CD8-positive, alpha-beta memory T cell (primary cell): ENCODE results near the gene TEKT3. TPM values are rescaled to one million over a fixed set of nuclear protein-coding genes. Genes with fewer than 3 reads are reported as not detected.

ENCODE experiments used
- CTCF ChIA-PET: fragments of 350-600 bp; sonication (Branson Sonifier 250); formaldehyde crosslinking; loops from one replicate; lab custom pipeline; 2021; ENCODE audit warnings: antibody characterized with exemption; lab: Charles Lee
- POLR2A ChIA-PET: fragments of 350-600 bp; sonication (Branson Sonifier 250); formaldehyde crosslinking; loops from one replicate; lab custom pipeline; 2021; ENCODE audit warnings: antibody characterized with exemption; lab: Charles Lee
- DNase-seq, 5 donors: peaks; one replicate each; pipeline versions ENCODE4 v3.0.0 to v3.0.0-alpha.2; 2020 to 2022; ENCODE audit warnings: mixed read lengths in 1 of 5
- H3K27ac ChIP-seq: one replicate; pipeline ENCODE4 v1.7.0; 2013; ENCODE audit warnings: low read depth, mild to moderate bottlenecking, low read length, moderate library complexity
- H3K27me3 ChIP-seq: 2 replicates; pipeline ENCODE4 v1.7.0; 2013; ENCODE audit warnings: low read length, mild to moderate bottlenecking; ENCODE audit not compliant: insufficient read depth, poor library complexity, severe bottlenecking
- H3K36me3 ChIP-seq: 2 replicates; pipeline ENCODE4 v1.7.0; 2013; ENCODE audit warnings: mild to moderate bottlenecking, low read length, moderate library complexity; ENCODE audit not compliant: insufficient read depth
- H3K4me1 ChIP-seq: 2 replicates; pipeline ENCODE4 v1.7.0; 2013; ENCODE audit warnings: mild to moderate bottlenecking, low read length, moderate library complexity; ENCODE audit not compliant: insufficient read depth
- H3K4me3 ChIP-seq: 2 replicates; pipeline ENCODE4 v1.7.0; 2013; ENCODE audit warnings: mild to moderate bottlenecking, low read length
- H3K9me3 ChIP-seq: 2 replicates; pipeline ENCODE4 v1.7.0; 2013; ENCODE audit warnings: mild to moderate bottlenecking, low read length
- H3K27ac Mint-ChIP-seq, 8 donors: one replicate each; pipeline ENCODE4 v1.8.0; 2020 to 2021; ENCODE audit warnings: mixed read lengths in 8 of 8, mild to moderate bottlenecking in 6 of 8, inconsistent platforms in 3 of 8, moderate library complexity in 3 of 8
- H3K27me3 Mint-ChIP-seq, 2 donors: one replicate each; pipeline ENCODE4 v1.8.0; 2020 to 2021; ENCODE audit warnings: mixed read lengths in 2 of 2, mild to moderate bottlenecking in 1 of 2, moderate library complexity in 1 of 2
- H3K36me3 Mint-ChIP-seq, 3 donors: one replicate each; pipeline ENCODE4 v1.8.0; 2020 to 2021; ENCODE audit warnings: mixed read lengths in 3 of 3, inconsistent platforms in 1 of 3, mild to moderate bottlenecking in 1 of 3
- H3K4me1 Mint-ChIP-seq, 3 donors: one replicate each; pipeline ENCODE4 v1.8.0; 2020 to 2021; ENCODE audit warnings: mixed read lengths in 3 of 3, inconsistent platforms in 1 of 3, mild to moderate bottlenecking in 1 of 3
- H3K4me3 Mint-ChIP-seq, 7 donors: one replicate each; pipeline ENCODE4 v1.8.0; 2020 to 2021; ENCODE audit warnings: mixed read lengths in 7 of 7, mild to moderate bottlenecking in 6 of 7, moderate library complexity in 4 of 7, inconsistent platforms in 2 of 7
- H3K9me3 Mint-ChIP-seq, 5 donors: one replicate each; pipeline ENCODE4 v1.8.0; 2020 to 2022; ENCODE audit warnings: mixed read lengths in 5 of 5, mild to moderate bottlenecking in 3 of 5, moderate library complexity in 2 of 5, inconsistent platforms in 1 of 5
- polyA plus RNA-seq: library from polyadenylated mRNA; unstranded; fragments of 300-500 nt; fragmentation: Illumina TruSeq; gene quantifications from one replicate; pipeline ENCODE4 v1.2.3, GENCODE V29; 2021
- total RNA-seq, 2 experiments: library from RNA; stranded (reverse); gene quantifications; one replicate each; pipeline ENCODE4 v1.2.3, GENCODE V29; 2021

TEKT3 gene
- total and polyA plus RNA-seq, 3 experiments from 2014 or later: not detected

DNA sequence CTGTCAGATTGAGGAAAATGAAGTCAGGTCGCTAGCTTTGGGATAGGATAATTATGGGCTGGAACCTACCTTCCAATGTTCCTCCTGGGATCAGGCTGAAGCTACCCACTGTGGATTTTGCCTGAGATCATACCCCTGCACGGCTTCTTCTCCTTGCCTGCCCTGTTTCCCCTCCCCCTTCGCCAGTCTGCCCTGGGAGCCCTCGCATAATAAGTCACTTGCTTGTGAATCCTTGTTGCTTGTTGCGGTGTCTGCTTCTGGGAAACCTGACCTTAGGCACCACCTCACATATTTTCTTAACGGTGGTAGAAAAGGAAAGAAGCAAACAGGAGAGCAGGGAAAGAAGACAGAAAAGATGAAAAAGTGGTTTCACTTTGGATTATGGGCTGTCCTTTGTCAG, 63.0 kb downstream of the TEKT3 start:
- Histone ChIP-seq H3K9me3 (no peaks in the 10 kb centered on the region), H3K4me1 (no peaks in the 10 kb centered on the region), H3K27ac (no peak overlapping the region), H3K36me3 (no peaks in the 10 kb centered on the region), H3K27me3 (no peaks in the 10 kb centered on the region), H3K4me3 (no peak overlapping the region)
- H3K4me3 Mint-ChIP-seq: no peak overlapping the region
- ChIA-PET POLR2A (no interaction called here), CTCF (no interaction called here)
- H3K9me3 Mint-ChIP-seq: peaks cover 0 to 9% (median 7%) of the 10 kb centered on the region in 5 donors
- DNase-seq: no peak
- H3K27ac Mint-ChIP-seq: no peak overlapping the region
- peaks cover 0 to 6% (median 2%) of the 10 kb centered on the region in 3 donors for H3K36me3 Mint-ChIP-seq
- H3K27me3 Mint-ChIP-seq: peaks cover 14 to 42% of the 10 kb centered on the region in 2 donors
- H3K4me1 Mint-ChIP-seq: no peaks in the 10 kb centered on the region

DNA sequence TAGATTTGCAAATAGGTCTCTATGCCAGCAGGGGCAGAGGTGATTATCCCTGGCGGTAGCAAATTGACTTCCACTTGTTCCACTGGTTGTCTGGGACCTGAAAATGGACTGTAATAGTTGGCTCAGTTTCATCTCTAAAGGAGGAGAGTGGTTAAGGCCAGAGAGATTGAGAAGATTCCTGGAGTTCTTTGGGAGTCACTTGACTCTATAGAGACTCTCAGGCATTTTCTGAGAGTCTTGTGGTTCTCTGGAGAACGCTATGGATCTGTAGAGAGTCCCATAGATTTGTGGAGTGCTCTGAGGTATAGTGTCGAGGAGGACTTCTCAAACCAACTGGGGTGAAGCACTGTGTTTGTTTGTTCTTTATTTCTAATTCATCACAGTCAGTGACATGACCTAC, 67.4 kb downstream of the TEKT3 start:
- Histone ChIP-seq H3K27me3 (no peaks in the 10 kb centered on the region), H3K27ac (no peak overlapping the region), H3K4me3 (no peak overlapping the region), H3K36me3 (no peaks in the 10 kb centered on the region), H3K4me1 (no peaks in the 10 kb centered on the region), H3K9me3 (no peaks in the 10 kb centered on the region)
- Mint-ChIP-seq H3K27me3 (peaks cover 11 to 21% of the 10 kb centered on the region in 2 donors), H3K4me3 (no peak overlapping the region), H3K36me3 (peaks cover 0 to 6% (median 4%) of the 10 kb centered on the region in 3 donors), H3K4me1 (peaks cover 0 to 7% (median 6%) of the 10 kb centered on the region in 3 donors), H3K9me3 (peaks cover 0 to 5% (median 0%) of the 10 kb centered on the region in 5 donors), H3K27ac (no peak overlapping the region)
- ChIA-PET POLR2A (no interaction called here), CTCF (no interaction called here)
- DNase-seq: no peak

GRCh38 chr17:15273141-15273793, 68.1 kb downstream of the TEKT3 start:
- Histone ChIP-seq H3K27ac (no peak overlapping the region), H3K36me3 (no peaks in the 10 kb centered on the region), H3K9me3 (no peaks in the 10 kb centered on the region), H3K4me3 (no peak overlapping the region), H3K27me3 (no peaks in the 10 kb centered on the region), H3K4me1 (no peaks in the 10 kb centered on the region)
- Mint-ChIP-seq H3K36me3 (peaks cover 0 to 6% (median 4%) of the 10 kb centered on the region in 3 donors), H3K27me3 (peaks cover 11 to 13% of the 10 kb centered on the region in 2 donors), H3K9me3 (peaks cover 0 to 5% (median 0%) of the 10 kb centered on the region in 5 donors), H3K4me1 (peaks cover 0 to 7% (median 6%) of the 10 kb centered on the region in 3 donors), H3K27ac (no peak overlapping the region), H3K4me3 (no peak overlapping the region)
- ChIA-PET POLR2A (no interaction called here), CTCF (no interaction called here)
- DNase-seq: no peak

DNA sequence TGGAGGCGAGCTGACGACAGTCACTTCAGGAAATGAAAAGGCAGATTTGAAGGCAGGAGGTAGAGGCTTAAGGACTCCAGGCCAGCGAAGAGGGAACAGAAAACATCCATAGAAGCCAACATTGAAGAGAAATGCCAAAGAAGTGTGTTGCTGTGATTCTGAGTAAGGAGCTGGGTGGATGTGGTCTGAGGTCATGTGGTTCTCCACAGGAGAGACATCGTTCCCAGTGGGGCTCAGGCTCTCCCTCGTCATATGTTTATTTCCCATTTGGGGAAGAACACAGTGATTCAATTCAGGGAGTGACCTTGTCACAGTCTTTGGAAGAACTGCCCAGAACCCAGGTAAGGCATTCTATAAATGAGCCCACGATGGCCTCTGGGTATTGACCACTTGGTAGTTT, 69.7 kb downstream of the TEKT3 start:
- H3K4me1 ChIP-seq: no peaks in the 10 kb centered on the region
- H3K36me3 ChIP-seq: no peaks in the 10 kb centered on the region
- Mint-ChIP-seq H3K36me3 (peaks cover 0 to 6% (median 4%) of the 10 kb centered on the region in 3 donors), H3K4me3 (no peak overlapping the region), H3K9me3 (peaks cover 0 to 5% (median 0%) of the 10 kb centered on the region in 5 donors), H3K27ac (no peak overlapping the region), H3K27me3 (peaks cover 11 to 22% of the 10 kb centered on the region in 2 donors), H3K4me1 (peaks cover 0 to 7% (median 6%) of the 10 kb centered on the region in 3 donors)
- CTCF ChIA-PET: no interaction called here
- no peak for DNase-seq
- POLR2A ChIA-PET: no interaction called here
- H3K9me3 ChIP-seq: no peaks in the 10 kb centered on the region
- no peak overlapping the region for H3K27ac ChIP-seq
- no peak overlapping the region for H3K4me3 ChIP-seq
- no peaks in the 10 kb centered on the region for H3K27me3 ChIP-seq

DNA sequence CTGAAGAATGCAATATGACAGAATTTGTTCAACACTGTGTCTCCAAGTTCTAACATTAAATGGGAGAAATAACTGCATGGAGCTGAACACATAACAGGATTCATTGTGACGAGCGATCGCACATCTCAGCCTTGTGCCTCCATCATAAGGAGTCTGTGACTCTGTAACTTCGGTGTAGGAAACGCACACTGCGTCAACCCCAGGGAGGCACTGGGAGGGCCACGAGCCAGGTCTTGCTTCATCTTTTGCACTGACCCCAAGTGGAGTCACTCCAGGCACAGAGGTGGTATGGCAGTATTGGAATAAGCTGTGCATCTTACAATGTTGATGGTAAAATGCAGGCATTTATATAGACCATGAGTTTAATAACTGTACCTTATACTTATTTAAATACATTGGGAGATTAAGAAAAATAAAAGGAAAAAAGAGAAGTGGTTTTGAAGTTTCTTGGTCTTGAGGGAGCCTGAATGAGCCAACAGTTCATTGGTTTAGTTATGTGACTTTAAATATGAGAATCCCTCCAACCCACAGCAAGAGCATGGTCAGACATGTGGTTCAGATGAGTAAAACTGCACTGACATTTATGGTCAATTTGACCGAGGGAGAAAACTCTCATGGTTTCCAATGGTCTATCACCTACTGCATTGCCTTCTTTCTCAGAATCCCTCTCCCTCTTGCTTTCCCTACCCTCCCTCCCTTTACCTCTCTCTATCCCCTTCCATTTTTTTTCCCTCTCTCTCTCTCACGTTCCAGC, 70.6 kb downstream of the TEKT3 start:
- ChIA-PET CTCF (no interaction called here), POLR2A (no interaction called here)
- H3K4me1 Mint-ChIP-seq: peaks cover 0 to 7% (median 6%) of the 10 kb centered on the region in 3 donors
- H3K36me3 Mint-ChIP-seq: peaks cover 0 to 1% (median 0%) of the 10 kb centered on the region in 3 donors
- no peaks in the 10 kb centered on the region for H3K9me3 ChIP-seq
- no peaks in the 10 kb centered on the region for H3K27me3 ChIP-seq
- H3K27me3 Mint-ChIP-seq: peaks cover 16 to 26% of the 10 kb centered on the region in 2 donors
- H3K4me3 ChIP-seq: no peak overlapping the region
- no peaks in the 10 kb centered on the region for H3K36me3 ChIP-seq
- no peaks in the 10 kb centered on the region for H3K4me1 ChIP-seq
- no peak for DNase-seq
- no peak overlapping the region for H3K27ac Mint-ChIP-seq
- H3K4me3 Mint-ChIP-seq: no peak overlapping the region
- no peak overlapping the region for H3K27ac ChIP-seq
- peaks cover 0 to 2% (median 0%) of the 10 kb centered on the region in 5 donors for H3K9me3 Mint-ChIP-seq

- H3K4me1 Mint-ChIP-seq: peaks cover 0 to 7% (median 6%) of the 10 kb centered on the region in 3 donors
- Histone ChIP-seq H3K4me1 (no peaks in the 10 kb centered on the region), H3K27me3 (peaks cover 3% of the 10 kb centered on the region), H3K27ac (no peak overlapping the region), H3K9me3 (no peaks in the 10 kb centered on the region), H3K4me3 (no peak overlapping the region), H3K36me3 (no peaks in the 10 kb centered on the region)
- CTCF ChIA-PET: no interaction called here
- H3K27ac Mint-ChIP-seq: no peak overlapping the region
- POLR2A ChIA-PET: no interaction called here
- DNase-seq: no peak
- peaks cover 0 to 1% (median 0%) of the 10 kb centered on the region in 3 donors for H3K36me3 Mint-ChIP-seq
- no peak overlapping the region for H3K4me3 Mint-ChIP-seq
- peaks cover 0 to 1% (median 0%) of the 10 kb centered on the region in 5 donors for H3K9me3 Mint-ChIP-seq
- H3K27me3 Mint-ChIP-seq: peaks cover 16 to 37% of the 10 kb centered on the region in 2 donors
These were observed 71.7 kb downstream of the TEKT3 start for GRCh38 chr17:15269780-15270089.

GRCh38 chr17:15269087-15269779, 72.2 kb downstream of the TEKT3 start:
- ChIA-PET POLR2A (no interaction called here), CTCF (no interaction called here)
- peaks cover 0 to 7% (median 6%) of the 10 kb centered on the region in 3 donors for H3K4me1 Mint-ChIP-seq
- no peaks in the 10 kb centered on the region for H3K36me3 ChIP-seq
- no peak for DNase-seq
- no peak overlapping the region for H3K27ac ChIP-seq
- peaks cover 8% of the 10 kb centered on the region for H3K27me3 ChIP-seq
- peaks cover 18 to 42% of the 10 kb centered on the region in 2 donors for H3K27me3 Mint-ChIP-seq
- H3K4me1 ChIP-seq: no peaks in the 10 kb centered on the region
- no peaks in the 10 kb centered on the region for H3K9me3 Mint-ChIP-seq
- H3K4me3 Mint-ChIP-seq: no peak overlapping the region
- H3K36me3 Mint-ChIP-seq: peaks cover 0 to 1% (median 0%) of the 10 kb centered on the region in 3 donors
- no peak overlapping the region for H3K4me3 ChIP-seq
- H3K9me3 ChIP-seq: no peaks in the 10 kb centered on the region
- peak overlapping the region in 1 of 8 donors; percentile 6 for H3K27ac Mint-ChIP-seq

DNA sequence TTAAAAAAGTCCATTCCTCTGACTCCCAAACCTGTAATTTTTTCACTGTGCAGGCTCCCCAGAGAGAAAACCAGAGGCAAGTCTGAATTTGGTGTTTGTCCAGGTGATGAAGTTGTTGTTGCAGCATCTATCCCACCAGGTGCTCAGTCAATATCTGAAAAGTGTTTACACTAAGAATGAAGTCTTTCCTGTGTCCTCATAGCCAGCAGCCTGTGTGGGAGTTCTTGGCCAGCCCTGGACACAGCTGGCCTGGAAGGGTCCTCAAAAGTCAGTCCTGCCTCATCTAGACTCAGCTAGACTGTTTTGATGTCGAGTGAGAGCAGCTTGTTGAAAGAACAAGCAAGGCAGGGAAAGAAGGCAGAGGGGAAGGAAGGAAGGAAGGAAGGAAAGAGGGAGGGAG, 72.9 kb downstream of the TEKT3 start:
- Mint-ChIP-seq H3K27ac (no peak overlapping the region), H3K36me3 (peaks cover 0 to 1% (median 0%) of the 10 kb centered on the region in 3 donors), H3K27me3 (peaks cover 18 to 48% of the 10 kb centered on the region in 2 donors), H3K4me1 (peaks cover 0 to 7% (median 6%) of the 10 kb centered on the region in 3 donors), H3K9me3 (no peaks in the 10 kb centered on the region), H3K4me3 (no peak overlapping the region)
- H3K4me3 ChIP-seq: no peak overlapping the region
- ChIA-PET CTCF (no interaction called here), POLR2A (interaction anchor here (0.6 kb wide), 1 partner anchor 733 kb away, joined by 3 read pairs; no protein-coding TSS in a partner anchor)
- no peak overlapping the region for H3K27ac ChIP-seq
- H3K36me3 ChIP-seq: no peaks in the 10 kb centered on the region
- peaks cover 10% of the 10 kb centered on the region for H3K27me3 ChIP-seq
- DNase-seq: no peak
- no peaks in the 10 kb centered on the region for H3K4me1 ChIP-seq
- no peaks in the 10 kb centered on the region for H3K9me3 ChIP-seq
